IMR-90 (cell line): Measurements from ENCODE around the gene PLCL1. TPM values are rescaled to one million over a fixed set of nuclear protein-coding genes. Genes with fewer than 3 reads are reported as not detected.

Source experiments
- ATAC-seq: fragments of 200-7000 bp; cut with Tn5 transposase; 2 replicates; pipeline ENCODE4 v1.9.1; 2020; ENCODE audit warnings: low read depth, mild to moderate bottlenecking, moderate library complexity
- BruUV-seq: library from RNA; stranded (reverse); fragments of 400-500 nt; replicated peaks from 2 replicates; lab custom pipeline; 2021; lab: Mats Ljungman, UMichigan
- CTCF ChIA-PET: fragments of 300-600 bp; formaldehyde crosslinking; extraction: SDS; loops from one replicate; lab custom pipeline; 2021; ENCODE audit warnings: antibody characterized with exemption; lab: Yijun Ruan, JAX
- POLR2A ChIA-PET: fragments of 300-600 bp; sonication (Branson Sonifier 250); formaldehyde crosslinking; loops from one replicate; lab custom pipeline; 2022; ENCODE audit warnings: antibody characterized with exemption; ENCODE audit not compliant: unreplicated experiment; lab: Charles Lee
- DNase-seq: peaks from one replicate; pipeline ENCODE4 v3.0.0; 2013
- H2AFZ ChIP-seq: replicated peaks from 2 replicates; pipeline ENCODE3; 2013; ENCODE audit warnings: low read length, mild to moderate bottlenecking; ENCODE audit not compliant: poor library complexity
- H2AK5ac ChIP-seq: 2 replicates; pipeline ENCODE4 v1.6.1; 2013; ENCODE audit warnings: low read depth, low read length, inconsistent platforms
- H2AK9ac ChIP-seq: replicated peaks from 2 replicates; pipeline ENCODE3; 2013; ENCODE audit warnings: mild to moderate bottlenecking, low read depth, low read length, moderate library complexity; ENCODE audit not compliant: poor library complexity
- H2BK120ac ChIP-seq: 2 replicates; pipeline ENCODE4 v1.6.1; 2013; ENCODE audit warnings: low read depth, low read length, inconsistent platforms
- H2BK15ac ChIP-seq: 3 replicates; pipeline ENCODE4 v1.6.1; 2013; ENCODE audit warnings: low read depth, low read length, inconsistent platforms
- H2BK20ac ChIP-seq: 2 replicates; pipeline ENCODE4 v1.6.1; 2013; ENCODE audit warnings: low read depth, mild to moderate bottlenecking, inconsistent platforms, low read length, moderate library complexity
- H2BK5ac ChIP-seq: 2 replicates; pipeline ENCODE4 v1.6.1; 2013; ENCODE audit warnings: mild to moderate bottlenecking, low read depth, low read length, inconsistent platforms; ENCODE audit not compliant: poor library complexity, severe bottlenecking
- H3K14ac ChIP-seq: replicated peaks from 2 replicates; pipeline ENCODE4 v1.6.1; 2013; ENCODE audit warnings: low read depth, low read length, inconsistent platforms
- H3K18ac ChIP-seq: 2 replicates; pipeline ENCODE4 v1.6.1; 2013; ENCODE audit warnings: low read depth, low read length, control low read depth
- H3K23ac ChIP-seq: 2 replicates; pipeline ENCODE4 v1.6.1; 2013; ENCODE audit warnings: low read depth, low read length, inconsistent platforms
- H3K27ac ChIP-seq: 2 replicates; pipeline ENCODE4 v1.5.1; 2013; ENCODE audit warnings: mild to moderate bottlenecking, control low read depth, low read length; ENCODE audit not compliant: insufficient read depth
- H3K27me3 ChIP-seq: 2 replicates; pipeline ENCODE4 v1.6.1; 2013; ENCODE audit warnings: low read length; ENCODE audit not compliant: control insufficient read depth, insufficient read depth
- H3K36me3 ChIP-seq: 2 replicates; pipeline ENCODE4 v1.6.1; 2013; ENCODE audit warnings: low read length, mixed read lengths; ENCODE audit not compliant: control insufficient read depth, insufficient read depth
- H3K4ac ChIP-seq: 2 replicates; pipeline ENCODE4 v1.6.1; 2013; ENCODE audit warnings: low read depth, low read length, inconsistent platforms
- H3K4me1 ChIP-seq: 2 replicates; pipeline ENCODE4 v1.6.1; 2013; ENCODE audit warnings: low read length, mixed read lengths; ENCODE audit not compliant: control insufficient read depth, insufficient read depth
- H3K4me2 ChIP-seq: 2 replicates; pipeline ENCODE4 v1.6.1; 2013; ENCODE audit warnings: low read depth, mild to moderate bottlenecking, control low read depth, low read length, moderate library complexity
- H3K4me3 ChIP-seq: 2 replicates; pipeline ENCODE4 v1.5.1; 2013; ENCODE audit warnings: low read depth, mild to moderate bottlenecking, control low read depth, low read length, moderate library complexity; ENCODE audit not compliant: insufficient read depth
- H3K56ac ChIP-seq: 2 replicates; pipeline ENCODE4 v1.6.1; 2013; ENCODE audit warnings: low read length, inconsistent platforms; ENCODE audit not compliant: insufficient read depth; ENCODE audit errors: extremely low read depth
- H3K79me1 ChIP-seq, 2 experiments: 2 replicates each; pipeline ENCODE4 v1.6.1; 2013; ENCODE audit warnings: low read length in 2 of 2, inconsistent platforms in 1 of 2, low read depth in 1 of 2
- H3K9ac ChIP-seq: 2 replicates; pipeline ENCODE4 v1.6.1; 2013; ENCODE audit warnings: low read depth, low read length, control low read depth
- H3K9me1 ChIP-seq: 2 replicates; pipeline ENCODE4 v1.6.1; 2013; ENCODE audit warnings: low read length, inconsistent platforms; ENCODE audit not compliant: insufficient read depth
- H3K9me3 ChIP-seq: 2 replicates; pipeline ENCODE4 v1.6.1; 2013; ENCODE audit warnings: low read length; ENCODE audit not compliant: control insufficient read depth, insufficient read depth
- H4K20me1 ChIP-seq: 2 replicates; pipeline ENCODE4 v1.6.1; 2013; ENCODE audit warnings: low read length, inconsistent platforms; ENCODE audit not compliant: insufficient read depth
- H4K5ac ChIP-seq: 2 replicates; pipeline ENCODE4 v1.6.1; 2013; ENCODE audit warnings: mild to moderate bottlenecking, low read depth, low read length, control low read depth
- H4K8ac ChIP-seq, 2 experiments: 2 replicates each; pipeline ENCODE4 v1.6.1; 2013; ENCODE audit warnings: low read depth in 2 of 2, low read length in 2 of 2, control low read depth in 1 of 2, inconsistent platforms in 1 of 2
- H4K91ac ChIP-seq: 2 replicates; pipeline ENCODE4 v1.6.1; 2013; ENCODE audit warnings: low read depth, low read length, inconsistent platforms; ENCODE audit not compliant: insufficient read depth
- POLR2A ChIP-seq: IDR thresholded peaks from 2 replicates; pipeline ENCODE4 v1.6.1; 2012; ENCODE audit warnings: mild to moderate bottlenecking, low read depth, low read length
- WGBS, 2 experiments: methylation state at CpG; one replicate each; pipeline versions ENCODE4 v1.1.5 to v1.1.7; 2013; ENCODE audit warnings: missing lambda C conversion rate in 2 of 2; ENCODE audit not compliant: insufficient read length in 1 of 2; ENCODE audit errors: extremely low coverage in 2 of 2; 5-methylcytosine and 5-hydroxymethylcytosine counted together
- dilution Hi-C: fragments of 300-500 bp; cut with HindIII; formaldehyde crosslinking; loops from one replicate; pipeline ENCODE4 v1.14.3; 2018; ENCODE audit warnings: low sequenced_read_pairs; ENCODE audit not compliant: unreplicated experiment
- in situ Hi-C: fragments of 300-500 bp; cut with MboI; formaldehyde crosslinking; loops from 3 replicates; pipeline ENCODE4 v1.14.3; 2019; ENCODE audit warnings: low sequenced_read_pairs, inconsistent platforms, mixed read lengths
- intact Hi-C: fragments of 100-400 bp; cut with micrococcal nuclease; formaldehyde crosslinking; loops from 2 replicates; pipeline ENCODE4 v1.10.0; 2022
- polyA plus RNA-seq, 3 experiments: library from polyadenylated mRNA; depleted of rRNA; stranded (reverse); fragments of >200 nt; gene quantifications; 2 replicates each; pipeline ENCODE4 v1.2.3, GENCODE V29; 2012; ENCODE audit warnings: low replicate concordance in 1 of 3
- total RNA-seq: library from RNA; depleted of rRNA; stranded (reverse); fragments of >200 nt; gene quantifications from 2 replicates; pipeline ENCODE4 v1.2.3, GENCODE V29; 2012

PLCL1 gene
- total and polyA plus RNA-seq, 2 of the 4 experiments (the other 2 are of a cell fraction) = 0.14 to 0.18 TPM

- H4K91ac ChIP-seq = no peak overlapping the region
- H2BK5ac ChIP-seq = no peak overlapping the region
- H3K36me3 ChIP-seq = no peaks in the 10 kb centered on the region
- no peak overlapping the region for H2BK15ac ChIP-seq
- no peak overlapping the region for H3K4ac ChIP-seq
- H3K4me2 ChIP-seq = no peak overlapping the region
- dilution Hi-C loops (no loop called here), in situ Hi-C loops (no loop called here), intact Hi-C loops (no loop called here)
- H2BK20ac ChIP-seq = no peak overlapping the region
- no peaks in the 10 kb centered on the region for H3K27me3 ChIP-seq
- no peak overlapping the region for H2AK9ac ChIP-seq
- H3K9me1 ChIP-seq = no peaks in the 10 kb centered on the region
- no peak overlapping the region for H2BK120ac ChIP-seq
- no peak overlapping the region for H3K9ac ChIP-seq
- H4K8ac ChIP-seq = no peak overlapping the region
- no peak overlapping the region for H3K14ac ChIP-seq
- CTCF ChIA-PET = no interaction called here
- DNase-seq = no peak
- H4K20me1 ChIP-seq = no peaks in the 10 kb centered on the region
- no TSS peak for BruUV-seq
- H3K4me1 ChIP-seq = no peaks in the 10 kb centered on the region
- H3K27ac ChIP-seq = no peak overlapping the region
- H3K18ac ChIP-seq = no peak overlapping the region
- ATAC-seq = no peak
- H3K9me3 ChIP-seq = no peaks in the 10 kb centered on the region
- no peak overlapping the region for H2AFZ ChIP-seq
- no peak overlapping the region for H4K5ac ChIP-seq
- H2AK5ac ChIP-seq = no peak overlapping the region
- H3K23ac ChIP-seq = no peak overlapping the region
- POLR2A ChIA-PET = no interaction called here
- no peaks in the 10 kb centered on the region for H3K79me1 ChIP-seq
- no peak overlapping the region for H3K56ac ChIP-seq
- no peak for TF ChIP-seq POLR2A
- no CpG with 5 or more reads among the region's 5 CpGs for WGBS, 2 experiments
- H3K4me3 ChIP-seq = no peak overlapping the region
These were observed 124.9 kb downstream of the PLCL1 start for GRCh38 chr2:197929008-197929885.
